Fibroblast of mammary gland (primary cell): ENCODE results near the gene ANXA2R.

Source experiments
- DNase-seq: peaks from one replicate; pipeline ENCODE4 v3.0.0-alpha.2; 2010; ENCODE audit warnings: low read depth
- H3K4me3 ChIP-seq: 2 replicates; pipeline ENCODE4 v1.5.1; 2011; ENCODE audit warnings: low read depth, mild to moderate bottlenecking, low read length, moderate library complexity; ENCODE audit not compliant: control insufficient read depth
- TF ChIP-seq, protein P1 (sequence below): conservative IDR thresholded peaks from 2 replicates; pipeline ENCODE4 v1.5.1; 2011; ENCODE audit warnings: low read depth, low read length, inconsistent platforms; ENCODE audit not compliant: control insufficient read depth, insufficient read depth

The ANXA2R gene

GRCh38 chr5:43001748-43002147 is 38.4 kb downstream of the ANXA2R start:
- TF ChIP-seq, protein P1, sequence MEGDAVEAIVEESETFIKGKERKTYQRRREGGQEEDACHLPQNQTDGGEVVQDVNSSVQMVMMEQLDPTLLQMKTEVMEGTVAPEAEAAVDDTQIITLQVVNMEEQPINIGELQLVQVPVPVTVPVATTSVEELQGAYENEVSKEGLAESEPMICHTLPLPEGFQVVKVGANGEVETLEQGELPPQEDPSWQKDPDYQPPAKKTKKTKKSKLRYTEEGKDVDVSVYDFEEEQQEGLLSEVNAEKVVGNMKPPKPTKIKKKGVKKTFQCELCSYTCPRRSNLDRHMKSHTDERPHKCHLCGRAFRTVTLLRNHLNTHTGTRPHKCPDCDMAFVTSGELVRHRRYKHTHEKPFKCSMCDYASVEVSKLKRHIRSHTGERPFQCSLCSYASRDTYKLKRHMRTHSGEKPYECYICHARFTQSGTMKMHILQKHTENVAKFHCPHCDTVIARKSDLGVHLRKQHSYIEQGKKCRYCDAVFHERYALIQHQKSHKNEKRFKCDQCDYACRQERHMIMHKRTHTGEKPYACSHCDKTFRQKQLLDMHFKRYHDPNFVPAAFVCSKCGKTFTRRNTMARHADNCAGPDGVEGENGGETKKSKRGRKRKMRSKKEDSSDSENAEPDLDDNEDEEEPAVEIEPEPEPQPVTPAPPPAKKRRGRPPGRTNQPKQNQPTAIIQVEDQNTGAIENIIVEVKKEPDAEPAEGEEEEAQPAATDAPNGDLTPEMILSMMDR: no peak
- H3K4me3 ChIP-seq: no peak overlapping the region
- DNase-seq: no peak

DNA sequence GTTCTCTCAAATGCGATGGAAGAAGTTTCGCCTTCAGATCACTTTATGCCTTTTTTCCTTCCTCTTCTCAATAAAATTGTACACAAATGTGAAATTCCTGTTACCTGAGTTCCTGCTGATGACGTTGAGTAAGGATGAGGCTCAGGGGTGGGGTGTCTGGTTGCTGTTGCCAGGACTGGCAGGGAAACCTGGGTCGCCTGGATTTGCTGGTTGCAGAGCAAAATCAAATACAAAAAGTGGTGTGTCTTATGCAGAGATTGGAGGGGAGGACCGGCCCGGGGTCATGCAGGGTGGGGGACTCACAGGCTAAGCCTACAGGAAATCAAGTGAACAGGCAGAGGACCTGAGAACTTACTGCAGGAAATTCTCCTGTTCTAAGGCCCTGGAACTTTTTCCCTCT is 39.2 kb downstream of the ANXA2R start:
- DNase-seq: no peak
- TF ChIP-seq, protein P1: no peak
- H3K4me3 ChIP-seq: no peak overlapping the region

DNA sequence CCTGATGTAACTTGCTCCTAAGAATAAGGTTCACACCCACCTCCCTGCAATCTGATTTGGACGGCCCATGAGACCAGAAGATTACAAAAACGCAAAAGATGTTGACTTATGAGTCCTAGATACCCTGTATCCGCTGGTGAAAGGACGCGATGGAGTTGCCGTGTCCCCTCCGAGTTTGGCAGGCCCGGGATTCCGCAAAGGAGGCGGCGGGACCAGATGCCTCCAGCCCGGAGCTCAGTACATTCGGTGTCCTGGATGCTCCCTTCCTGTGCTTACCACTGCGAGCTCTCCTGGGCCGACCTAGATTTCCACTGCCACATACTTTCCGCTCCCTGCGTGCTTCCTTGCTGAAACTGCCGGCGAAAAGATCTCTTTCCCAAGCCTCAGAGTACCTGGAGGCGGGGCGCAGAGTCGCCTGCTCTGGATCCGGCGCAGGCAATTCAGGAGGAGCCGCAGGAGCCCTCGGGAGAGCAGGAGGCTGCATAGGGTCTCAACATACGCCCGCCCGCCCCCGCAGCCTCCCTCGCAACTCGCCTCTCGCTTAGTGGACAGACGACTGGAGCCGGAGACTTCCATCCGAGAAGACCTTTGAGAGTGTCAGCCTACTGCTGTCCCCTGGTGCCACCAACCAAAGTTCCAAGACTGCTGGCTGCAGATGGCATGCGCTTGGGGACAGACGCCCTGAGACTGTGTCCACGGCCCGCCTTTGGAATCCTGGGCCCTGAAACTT is 39.8 kb downstream of the ANXA2R start:
- peak overlapping the region; percentile 48 for H3K4me3 ChIP-seq
- TF ChIP-seq, protein P1: no peak
- peak; percentile 19 for DNase-seq

GRCh38 chr5:42995360-42995751 is 44.8 kb downstream of the ANXA2R start:
- H3K4me3 ChIP-seq: peak overlapping the region; percentile 83
- TF ChIP-seq, protein P1: no peak
- DNase-seq: peak; percentile 53

- peak overlapping the region; percentile 83 for H3K4me3 ChIP-seq
- DNase-seq: peak; percentile 92
- TF ChIP-seq, protein P1: peak; percentile 80
These were observed 45.4 kb downstream of the ANXA2R start for GRCh38 chr5:42994555-42995359.

GRCh38 chr5:42994246-42994554 is 45.9 kb downstream of the ANXA2R start:
- TF ChIP-seq, protein P1: no peak
- no peak for DNase-seq
- peak overlapping the region; percentile 83 for H3K4me3 ChIP-seq
